ENCODE measurements around the gene DCTN5.

DCTN5 gene

DNA sequence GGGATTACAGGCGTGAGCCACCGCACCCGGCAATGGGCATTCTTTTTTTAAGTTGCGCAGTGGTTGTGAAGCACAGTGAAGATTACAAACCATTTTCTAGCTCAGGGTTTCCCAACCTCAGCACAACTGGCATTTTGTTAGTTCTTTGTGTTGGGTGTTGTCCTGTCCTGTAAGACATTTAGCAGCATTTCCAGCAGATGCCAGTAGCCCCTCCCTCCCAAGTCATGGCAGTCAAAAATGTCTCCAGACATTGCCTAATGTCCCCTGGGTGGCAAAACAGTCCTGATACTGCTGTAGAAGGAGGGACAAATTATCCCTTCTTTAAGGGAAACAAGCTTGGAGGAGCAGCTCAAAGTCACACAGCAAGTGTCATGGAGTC lies 53.0 kb downstream of the DCTN5 start:
- no peak for DNase-seq (ENCODE audit: low read depth)
- TF ChIP-seq, protein P1, sequence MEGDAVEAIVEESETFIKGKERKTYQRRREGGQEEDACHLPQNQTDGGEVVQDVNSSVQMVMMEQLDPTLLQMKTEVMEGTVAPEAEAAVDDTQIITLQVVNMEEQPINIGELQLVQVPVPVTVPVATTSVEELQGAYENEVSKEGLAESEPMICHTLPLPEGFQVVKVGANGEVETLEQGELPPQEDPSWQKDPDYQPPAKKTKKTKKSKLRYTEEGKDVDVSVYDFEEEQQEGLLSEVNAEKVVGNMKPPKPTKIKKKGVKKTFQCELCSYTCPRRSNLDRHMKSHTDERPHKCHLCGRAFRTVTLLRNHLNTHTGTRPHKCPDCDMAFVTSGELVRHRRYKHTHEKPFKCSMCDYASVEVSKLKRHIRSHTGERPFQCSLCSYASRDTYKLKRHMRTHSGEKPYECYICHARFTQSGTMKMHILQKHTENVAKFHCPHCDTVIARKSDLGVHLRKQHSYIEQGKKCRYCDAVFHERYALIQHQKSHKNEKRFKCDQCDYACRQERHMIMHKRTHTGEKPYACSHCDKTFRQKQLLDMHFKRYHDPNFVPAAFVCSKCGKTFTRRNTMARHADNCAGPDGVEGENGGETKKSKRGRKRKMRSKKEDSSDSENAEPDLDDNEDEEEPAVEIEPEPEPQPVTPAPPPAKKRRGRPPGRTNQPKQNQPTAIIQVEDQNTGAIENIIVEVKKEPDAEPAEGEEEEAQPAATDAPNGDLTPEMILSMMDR (IDR thresholded peaks at IDR 0.05; ENCODE audit: insufficient read depth, low read depth, low read length, missing control alignments) = no peak
- no peak overlapping the region for H3K4me3 ChIP-seq (ENCODE audit: low read length)

DNA sequence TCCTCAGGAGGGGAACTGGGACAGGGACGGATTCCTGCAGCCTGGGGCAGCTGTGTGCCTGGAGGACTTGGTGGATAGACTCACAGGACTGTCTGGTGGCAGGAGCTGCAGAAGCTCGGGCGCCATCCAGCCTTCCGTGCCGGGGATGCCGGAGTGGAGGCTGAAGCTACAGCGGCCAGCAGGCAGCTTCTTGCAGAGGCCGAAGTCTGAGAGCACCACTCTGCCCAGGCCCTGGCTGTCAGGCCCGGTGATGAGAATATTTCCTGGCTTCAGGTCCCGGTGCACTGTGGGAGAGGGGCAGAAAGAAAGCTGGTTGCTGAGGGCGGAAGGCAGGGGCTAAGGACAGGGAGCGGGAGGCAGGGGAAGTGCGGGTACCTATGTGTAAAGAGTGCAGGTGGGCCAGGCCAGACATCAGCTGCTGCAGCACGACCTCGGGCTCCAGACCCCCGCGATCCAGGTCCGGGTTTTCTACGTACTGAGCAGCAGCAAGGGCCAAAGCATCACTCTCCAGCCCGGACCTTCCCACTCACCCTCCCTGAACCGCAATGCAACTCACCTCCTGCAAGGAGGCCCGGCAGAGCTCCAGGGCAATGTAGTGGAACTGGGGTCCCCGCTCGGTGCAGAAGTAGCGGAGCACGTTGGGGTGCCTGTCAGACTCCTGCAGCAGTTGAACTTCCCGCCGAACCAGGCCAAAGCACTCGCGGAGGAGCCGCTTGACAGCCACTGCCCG lies 53.5 kb downstream of the DCTN5 start:
- TF ChIP-seq, protein P1 (IDR thresholded peaks at IDR 0.05; ENCODE audit: insufficient read depth, low read depth, low read length, missing control alignments) = no peak
- H3K4me3 ChIP-seq (ENCODE audit: low read length) = no peak overlapping the region
- no peak for DNase-seq (ENCODE audit: low read depth)

DNA sequence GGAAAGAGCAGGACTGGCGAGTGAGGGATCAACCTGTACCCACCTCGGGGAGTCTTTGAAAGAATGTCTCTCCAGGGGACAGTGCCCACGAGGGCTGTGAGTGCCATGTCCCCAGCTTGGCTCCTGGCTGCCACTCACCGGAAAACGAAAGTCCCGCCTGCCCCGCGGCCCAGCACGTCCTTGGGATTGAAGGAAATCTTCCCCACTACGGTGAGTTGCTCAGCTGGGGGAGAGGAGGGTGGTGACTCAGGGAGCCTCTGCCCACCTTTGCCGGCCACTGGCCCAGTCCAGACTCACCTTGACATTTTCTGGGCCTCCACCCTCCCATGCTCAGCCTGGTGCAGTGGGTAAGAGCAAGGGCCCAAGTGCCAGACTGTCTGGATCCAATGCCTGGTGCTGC lies 54.5 kb downstream of the DCTN5 start:
- TF ChIP-seq, protein P1 (IDR thresholded peaks at IDR 0.05; ENCODE audit: insufficient read depth, low read depth, low read length, missing control alignments) = no peak
- H3K4me3 ChIP-seq (ENCODE audit: low read length) = no peak overlapping the region
- DNase-seq (ENCODE audit: low read depth) = no peak

DNA sequence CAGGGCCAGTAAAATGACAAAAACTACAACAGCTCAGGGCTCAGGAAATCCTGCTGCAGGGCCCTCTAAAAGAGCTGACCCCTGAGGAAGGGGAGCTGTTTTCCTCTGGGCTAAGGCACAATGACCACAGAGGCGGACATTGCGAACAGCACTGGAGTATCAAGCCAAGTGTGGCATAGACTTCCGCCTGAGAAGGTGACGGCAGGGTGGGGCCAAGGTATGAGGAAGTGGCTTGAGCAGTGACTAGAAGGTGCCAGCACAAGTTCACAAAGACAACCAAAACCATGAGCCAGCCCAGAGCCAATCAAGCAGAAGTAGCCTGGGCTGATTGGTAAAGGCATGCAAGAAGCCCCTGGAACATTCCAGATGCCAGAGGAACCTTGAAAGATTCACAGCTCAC lies 57.8 kb downstream of the DCTN5 start:
- peak; percentile 55 for DNase-seq (ENCODE audit: low read depth)
- TF ChIP-seq, protein P1 (IDR thresholded peaks at IDR 0.05; ENCODE audit: insufficient read depth, low read depth, low read length, missing control alignments) = no peak
- no peak overlapping the region for H3K4me3 ChIP-seq (ENCODE audit: low read length)

DNA sequence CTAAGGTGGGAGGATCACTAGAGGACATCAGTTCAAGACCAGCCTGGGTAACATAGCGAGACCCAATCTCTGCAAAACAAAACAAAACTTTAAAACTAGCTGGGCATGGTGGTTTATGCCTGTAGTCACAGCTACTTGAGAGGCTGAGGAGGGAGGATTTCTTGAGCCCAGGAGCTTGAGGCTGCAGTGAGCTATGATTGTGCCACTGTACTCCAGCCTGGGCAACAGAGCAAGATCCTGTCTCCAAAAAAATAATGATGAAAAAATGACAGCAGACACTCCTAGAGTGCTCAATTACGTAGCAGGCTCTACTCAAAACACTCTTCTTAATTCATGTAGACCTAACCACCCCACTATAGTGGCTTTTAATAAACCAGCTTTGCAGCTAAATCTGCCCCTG lies 58.8 kb downstream of the DCTN5 start:
- no peak for DNase-seq (ENCODE audit: low read depth)
- TF ChIP-seq, protein P1 (IDR thresholded peaks at IDR 0.05; ENCODE audit: insufficient read depth, low read depth, low read length, missing control alignments) = no peak
- H3K4me3 ChIP-seq (ENCODE audit: low read length) = no peak overlapping the region

DNA sequence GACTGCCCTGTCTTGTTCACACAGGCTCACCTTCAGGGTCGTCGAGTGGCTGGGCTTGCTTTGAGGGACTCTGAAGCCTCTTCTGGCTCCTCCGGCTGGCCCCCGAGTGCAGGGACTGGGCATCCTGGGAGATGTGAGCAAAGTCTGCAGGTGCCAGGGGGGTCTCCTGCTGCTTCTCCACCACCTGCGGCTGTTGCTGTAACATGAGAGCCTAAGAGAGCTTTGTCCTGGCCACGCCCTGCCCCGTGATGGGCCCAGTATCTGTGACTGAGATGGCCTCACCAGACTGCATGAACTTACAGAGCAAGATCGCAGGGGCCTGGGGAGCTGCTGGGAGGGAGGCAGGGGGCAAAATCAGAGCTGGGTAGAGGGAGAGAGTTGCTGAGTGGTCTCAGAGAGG lies 59.2 kb downstream of the DCTN5 start:
- peak; percentile 33 for DNase-seq (ENCODE audit: low read depth)
- no peak overlapping the region for H3K4me3 ChIP-seq (ENCODE audit: low read length)
- TF ChIP-seq, protein P1 (IDR thresholded peaks at IDR 0.05; ENCODE audit: insufficient read depth, low read depth, low read length, missing control alignments) = no peak

DNA sequence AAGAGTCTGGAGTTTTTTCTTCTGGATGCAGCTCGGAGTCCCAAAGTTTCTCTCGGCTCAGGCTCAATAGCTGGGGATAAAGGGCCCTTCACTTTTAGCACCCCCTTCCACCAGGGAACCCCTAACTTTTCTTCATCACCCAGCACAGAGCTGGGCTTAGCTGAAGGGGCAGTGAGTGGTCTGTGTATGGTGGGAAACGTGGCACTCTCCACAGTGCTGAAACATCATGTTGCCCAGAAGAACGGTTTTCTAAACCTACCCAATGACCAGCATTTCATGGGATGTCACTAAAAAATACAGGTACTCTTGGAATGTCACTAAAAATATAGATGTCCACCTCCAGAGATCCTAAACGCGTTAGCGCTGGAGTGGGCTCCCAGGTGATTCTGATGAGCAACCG lies 59.8 kb downstream of the DCTN5 start:
- no peak overlapping the region for H3K4me3 ChIP-seq (ENCODE audit: low read length)
- TF ChIP-seq, protein P1 (IDR thresholded peaks at IDR 0.05; ENCODE audit: insufficient read depth, low read depth, low read length, missing control alignments) = no peak

More for the DNA sequence above, 59.8 kb downstream of the DCTN5 start:
- no peak for DNase-seq (ENCODE audit: low read depth)
